GM21737 (cell line): ENCODE results near the gene CCDC92B.
"Not testable (repeated sequence)": the region's sequence is repeated elsewhere in the genome, so short reads cannot be mapped to it uniquely, and the experiment has no call there.

Experiments
- ATAC-seq: cut with Tn5 transposase; IDR thresholded peaks from one replicate; pipeline ENCODE4 v1.9.1; 2021; ENCODE audit warnings: mild to moderate bottlenecking, moderate library complexity; ENCODE audit not compliant: unreplicated experiment

Gene CCDC92B

DNA sequence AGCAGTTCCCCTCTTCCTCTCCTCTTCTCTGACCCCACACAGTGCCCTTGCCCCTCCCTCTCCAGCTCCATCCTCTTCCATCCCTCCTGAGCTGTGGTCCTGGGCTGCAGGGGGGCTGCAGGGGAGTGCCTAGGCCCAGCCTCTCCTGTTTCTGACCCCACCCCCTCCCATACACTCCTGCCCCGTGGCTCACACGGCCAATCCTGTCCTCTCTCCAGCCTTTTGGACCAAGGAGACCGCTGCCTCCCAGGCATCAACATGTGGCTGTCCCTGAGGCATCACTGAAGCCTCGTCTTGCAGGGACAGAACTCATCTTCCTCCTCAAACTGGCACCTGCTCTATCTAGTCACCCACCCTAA, 44.6 kb downstream of the CCDC92B start:
- ATAC-seq: no peak

DNA sequence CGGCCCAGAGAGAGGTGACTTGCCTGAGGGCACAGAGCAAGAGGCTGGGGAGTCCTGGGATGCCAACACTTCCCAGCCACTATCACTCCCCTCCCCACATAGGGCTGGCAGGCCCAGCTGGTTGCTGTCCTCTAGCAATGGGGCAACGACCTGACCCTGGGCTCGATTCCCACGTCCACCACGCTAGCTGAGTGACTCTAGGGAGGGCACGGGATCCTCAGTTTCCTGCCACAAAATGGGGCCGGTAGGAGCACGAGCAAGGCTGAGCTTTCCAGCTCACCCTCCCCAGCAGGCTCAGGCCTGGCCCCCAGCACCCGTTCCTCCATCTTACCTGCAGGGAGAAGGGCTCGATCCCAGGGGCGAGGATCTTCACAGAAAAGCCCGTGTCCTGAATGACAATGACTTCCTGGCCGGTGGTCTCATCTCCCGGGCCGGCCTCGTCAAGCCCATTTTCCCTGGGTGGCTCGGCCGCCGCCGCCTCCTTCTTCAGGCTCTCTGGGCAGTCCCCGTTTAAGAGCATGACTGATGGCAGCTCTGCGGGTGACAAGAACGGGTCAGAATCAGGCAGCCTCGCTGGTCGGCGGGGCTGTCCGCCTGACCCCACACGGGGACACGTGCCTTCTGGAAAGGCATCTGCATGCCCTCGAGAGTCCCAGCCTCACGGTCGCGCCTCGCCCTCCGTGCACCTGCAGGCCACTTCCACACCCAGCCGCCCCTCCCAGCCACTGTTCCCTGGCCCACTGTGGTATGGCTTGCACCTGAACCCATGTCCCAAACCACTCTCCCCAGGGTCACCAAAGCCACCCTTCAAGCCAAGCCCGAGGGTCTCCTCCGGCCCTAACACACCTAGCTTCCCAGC, 45.2 kb downstream of the CCDC92B start:
- ATAC-seq: no peak

DNA sequence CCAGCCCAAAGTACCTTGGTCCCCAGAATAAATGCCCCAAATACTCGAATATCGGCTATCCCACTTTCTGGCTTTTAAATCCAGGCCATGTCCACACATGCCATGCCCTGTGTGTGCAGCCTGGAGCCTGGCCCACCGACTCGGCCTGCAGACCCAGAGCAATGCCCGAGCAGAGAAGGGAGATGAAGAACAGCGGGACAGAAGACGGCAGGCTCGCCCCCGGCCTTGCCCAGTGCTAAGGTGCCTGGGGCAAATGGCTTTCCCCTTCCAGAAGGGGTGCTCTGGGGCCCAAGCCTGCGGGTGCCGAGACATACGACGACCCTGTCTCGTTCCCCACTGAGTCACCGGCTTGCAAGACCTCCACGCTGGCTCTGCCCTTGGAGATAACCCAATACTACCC, 45.8 kb downstream of the CCDC92B start:
- ATAC-seq: no peak

DNA sequence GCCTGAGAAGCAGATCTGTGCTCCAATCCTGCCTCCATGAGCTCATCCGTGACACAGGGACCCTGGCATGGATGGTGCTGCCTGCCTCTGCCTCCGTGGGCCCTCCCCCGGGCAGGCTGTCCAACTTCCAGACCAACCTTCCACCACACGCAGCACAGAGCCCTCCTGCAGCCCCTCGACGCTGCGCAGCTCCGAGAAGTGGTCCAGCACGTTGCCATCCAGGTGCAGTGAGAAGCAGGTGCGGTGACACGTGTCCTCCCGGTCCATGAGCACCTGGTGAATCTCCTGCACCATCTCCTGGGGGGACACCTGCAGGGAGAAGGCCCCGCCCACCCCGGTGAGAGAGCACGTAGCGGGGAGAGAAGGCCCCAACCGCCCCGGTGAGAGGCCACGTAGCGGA, 46.3 kb downstream of the CCDC92B start:
- no peak for ATAC-seq

DNA sequence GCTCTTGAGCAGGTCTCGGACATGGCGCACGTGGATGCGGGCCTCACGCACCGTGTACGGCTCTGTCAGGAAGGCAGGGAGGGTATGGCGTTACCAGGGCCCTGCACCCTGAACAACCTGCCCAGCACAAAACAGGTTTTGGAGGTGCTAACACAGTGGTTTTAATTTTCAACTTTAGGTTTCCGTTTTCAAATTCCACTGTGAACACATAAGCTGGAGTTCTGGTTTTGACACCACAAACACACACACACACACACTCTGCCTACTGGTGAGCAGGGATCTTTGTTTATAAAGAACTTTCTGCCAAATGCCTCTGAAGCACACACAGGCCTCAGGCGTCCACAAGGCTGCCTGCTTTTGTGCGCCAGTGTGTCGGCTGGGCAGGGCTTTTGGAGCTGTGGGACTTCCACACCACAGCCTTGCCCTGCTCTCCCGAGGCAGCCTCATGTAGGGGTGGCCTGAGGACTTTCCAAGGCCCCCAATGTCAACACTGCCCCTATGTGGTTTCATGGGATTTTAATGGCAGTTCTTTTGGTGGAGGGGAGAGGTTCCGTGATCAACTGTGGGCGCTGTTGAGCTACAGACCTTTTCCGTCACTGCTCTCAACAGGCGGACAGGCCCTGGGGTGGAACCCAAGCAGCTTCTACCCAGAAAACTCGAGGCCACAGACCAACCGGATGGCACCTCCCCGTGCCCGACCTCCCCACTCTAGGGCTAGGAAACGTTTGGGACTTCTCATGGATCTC, 47.3 kb downstream of the CCDC92B start:
- ATAC-seq: no peak

DNA sequence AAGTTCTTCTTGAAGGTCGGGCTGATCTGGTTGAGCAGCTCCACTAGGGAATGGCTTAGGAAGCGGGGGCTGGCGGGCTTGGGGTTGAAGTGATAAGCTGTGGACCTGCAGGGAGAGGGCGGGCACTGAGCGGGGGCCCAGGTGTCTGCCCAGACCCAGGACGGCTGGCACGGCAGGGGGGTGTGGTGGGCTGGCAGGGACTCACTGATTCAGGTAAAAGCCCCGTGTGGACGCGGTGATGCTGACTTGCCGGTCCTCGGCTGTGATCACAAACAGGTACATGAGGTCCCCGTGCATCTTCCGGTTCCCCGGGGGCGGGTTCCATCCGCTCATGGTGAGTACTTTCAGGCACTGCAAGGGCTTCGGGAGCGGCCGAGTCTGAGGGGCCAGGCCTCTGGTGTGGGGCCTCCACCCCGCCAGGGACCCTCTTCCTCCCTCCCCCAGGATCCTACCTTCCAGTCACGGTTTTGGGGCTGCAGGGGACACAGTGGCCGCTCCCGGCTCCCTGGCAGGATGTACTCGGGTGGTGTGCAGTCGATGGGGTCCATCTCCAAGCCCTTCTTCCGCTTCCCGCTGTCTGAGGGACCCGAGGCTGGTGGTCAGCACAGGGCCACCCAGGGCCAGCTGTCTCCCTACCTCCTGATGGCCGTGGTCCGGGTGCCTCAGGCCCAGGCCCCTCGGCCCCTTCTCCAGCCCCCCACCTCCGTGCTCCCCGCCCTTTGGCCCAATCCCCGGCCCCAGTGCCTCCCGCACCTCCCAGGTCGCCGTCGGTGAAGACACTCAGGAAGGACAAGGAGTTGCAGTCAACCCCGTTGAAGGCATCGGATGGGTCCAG, 48.1 kb downstream of the CCDC92B start:
- ATAC-seq: no peak

DNA sequence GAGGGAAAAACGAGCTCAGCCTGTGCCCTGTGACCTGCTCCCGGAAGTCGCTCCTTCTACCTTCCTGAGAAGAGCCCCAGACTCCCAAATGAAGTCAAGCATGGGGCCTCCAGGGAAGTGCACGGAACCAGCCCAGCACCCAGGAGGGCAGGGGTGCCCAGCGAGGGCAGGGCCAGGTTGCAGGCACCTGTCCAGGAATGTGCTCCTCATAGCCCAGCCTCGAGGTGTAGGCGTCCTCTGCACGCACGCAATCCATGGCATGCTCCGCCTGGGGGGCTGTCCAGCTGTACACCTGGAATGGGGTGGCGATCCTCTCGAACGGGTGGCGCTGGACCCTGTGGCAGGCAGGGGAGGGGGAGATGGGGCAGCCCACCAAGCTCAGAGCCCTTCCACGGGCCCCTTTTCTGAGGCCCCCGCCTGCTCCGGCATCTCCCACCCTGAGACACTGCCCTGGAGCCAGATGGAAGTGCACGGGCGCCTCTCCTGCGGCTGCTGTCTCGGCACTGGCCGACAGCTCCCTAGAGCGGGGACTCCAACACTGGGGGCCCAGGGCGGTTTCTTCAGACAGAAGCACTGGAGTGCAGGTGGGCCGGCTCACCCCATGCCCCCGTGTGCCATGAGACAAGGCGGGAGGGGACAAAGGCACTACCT, 48.8 kb downstream of the CCDC92B start:
- no peak for ATAC-seq

DNA sequence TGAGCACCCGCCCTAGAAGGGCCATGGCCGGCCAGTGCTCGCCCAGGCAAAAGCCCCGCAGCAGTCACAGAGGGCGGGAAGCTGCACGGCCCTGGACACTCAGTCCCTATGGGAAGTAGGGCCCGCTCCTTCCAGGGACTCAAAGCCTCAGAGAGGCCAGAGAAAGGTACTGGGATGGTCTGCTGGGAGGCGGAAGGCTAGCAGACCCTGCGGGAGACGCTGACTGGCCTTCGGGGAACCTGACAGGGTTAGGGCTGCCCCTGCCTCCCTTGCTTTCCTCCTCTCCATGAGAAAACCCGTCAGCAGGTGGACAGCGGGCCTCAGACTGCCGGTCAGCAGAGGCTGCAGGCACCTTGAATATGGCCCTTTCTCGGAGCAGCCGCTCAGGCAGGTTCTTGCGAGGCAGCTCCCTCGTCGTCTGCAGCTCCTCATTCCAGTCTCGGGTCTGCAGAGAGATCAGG, 49.4 kb downstream of the CCDC92B start:
- no peak for ATAC-seq

DNA sequence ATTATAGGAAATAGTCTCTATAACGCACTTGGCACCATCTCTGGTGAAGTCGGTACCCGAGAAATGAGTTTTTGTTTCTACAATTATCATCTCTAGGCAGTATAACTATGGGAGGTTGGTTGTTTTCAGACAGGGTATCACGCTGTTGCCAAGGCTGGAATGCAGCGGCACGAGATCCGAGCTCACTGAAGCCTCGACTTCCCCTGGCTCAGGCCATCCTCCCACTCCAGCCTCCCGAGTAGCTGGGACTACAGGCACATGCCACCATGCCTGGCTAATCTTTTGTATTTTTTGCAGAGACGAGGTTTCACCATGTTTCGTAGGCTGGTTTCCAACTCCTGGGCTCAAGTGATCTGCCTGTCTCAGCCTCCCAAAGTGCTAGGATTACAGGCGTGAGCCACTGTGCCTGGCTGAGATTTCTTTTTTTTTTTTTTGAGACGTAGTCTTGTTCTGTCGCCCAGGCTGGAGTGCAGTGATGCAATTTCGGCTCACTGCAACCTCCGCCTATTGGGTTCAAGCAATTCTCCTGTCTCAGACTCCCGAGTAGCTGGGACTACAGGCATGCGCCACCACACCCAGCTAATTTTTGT, 50.1 kb downstream of the CCDC92B start:
- not testable (repeated sequence) for ATAC-seq

DNA sequence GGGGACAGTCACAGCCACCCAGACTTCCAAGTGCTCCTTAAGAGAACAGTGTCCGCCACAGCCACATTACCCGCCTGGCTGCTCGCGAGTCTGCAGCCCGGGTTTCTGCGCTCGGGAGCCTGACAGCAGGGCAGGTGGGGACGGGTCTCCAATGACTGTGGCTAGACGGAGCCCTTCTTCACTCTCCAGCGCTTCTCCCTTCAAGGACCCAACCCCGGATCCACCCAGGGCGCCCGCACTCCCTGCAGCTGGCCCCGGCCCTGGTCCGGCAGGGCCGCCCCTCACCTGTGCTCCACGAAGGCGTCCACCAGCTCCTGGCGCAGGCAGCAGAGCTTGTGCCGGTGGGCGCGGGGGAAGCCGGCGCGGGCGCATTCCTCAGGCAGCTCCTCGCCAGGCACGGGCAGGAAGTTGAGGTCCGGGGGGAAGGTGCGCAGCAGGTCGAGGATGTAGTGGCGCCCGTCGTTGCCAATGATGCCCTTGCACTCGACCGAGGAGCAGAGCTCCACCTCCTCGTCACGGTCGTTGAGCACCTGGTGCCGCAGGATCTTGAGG, 51.8 kb downstream of the CCDC92B start:
- ATAC-seq: no peak

DNA sequence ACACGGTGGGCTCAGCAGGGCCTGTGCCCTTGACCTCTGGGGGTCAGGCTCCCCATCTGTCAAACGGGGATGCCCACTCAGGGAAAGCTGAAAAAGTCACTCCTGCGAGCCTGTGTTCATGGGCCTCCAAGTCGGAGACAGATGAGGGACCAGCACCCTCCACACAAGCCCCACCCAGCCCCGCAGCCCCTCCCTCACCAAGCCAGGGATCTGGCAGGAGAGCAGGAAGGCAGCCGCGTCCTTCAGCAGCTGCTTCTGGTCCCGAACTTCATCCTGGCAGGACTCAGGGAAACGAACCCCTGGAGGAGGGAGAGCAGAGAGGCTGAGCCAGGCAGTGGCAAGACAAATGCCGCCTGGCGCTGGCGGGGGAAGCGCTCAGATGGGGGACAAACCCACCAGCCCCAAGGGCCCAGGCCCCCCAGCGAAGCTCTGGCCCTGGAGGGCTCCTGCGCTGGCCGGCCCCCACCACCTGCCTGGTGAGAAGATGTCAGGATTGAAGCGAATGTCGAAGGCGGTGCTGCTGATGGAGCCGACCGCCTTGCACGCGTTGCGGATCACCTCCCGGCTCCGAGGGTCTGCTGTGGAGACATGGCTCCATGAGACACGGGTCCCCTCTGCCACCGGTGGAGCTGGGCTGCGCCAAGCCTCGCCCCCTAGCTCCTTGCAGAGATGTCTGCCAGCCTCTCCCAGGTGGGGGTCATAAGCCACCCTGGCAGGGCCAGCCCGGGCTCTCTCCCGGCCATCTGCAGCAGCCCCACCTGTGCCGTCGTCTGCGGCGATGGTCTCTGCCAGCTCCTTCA, 53.3 kb downstream of the CCDC92B start:
- no peak for ATAC-seq

DNA sequence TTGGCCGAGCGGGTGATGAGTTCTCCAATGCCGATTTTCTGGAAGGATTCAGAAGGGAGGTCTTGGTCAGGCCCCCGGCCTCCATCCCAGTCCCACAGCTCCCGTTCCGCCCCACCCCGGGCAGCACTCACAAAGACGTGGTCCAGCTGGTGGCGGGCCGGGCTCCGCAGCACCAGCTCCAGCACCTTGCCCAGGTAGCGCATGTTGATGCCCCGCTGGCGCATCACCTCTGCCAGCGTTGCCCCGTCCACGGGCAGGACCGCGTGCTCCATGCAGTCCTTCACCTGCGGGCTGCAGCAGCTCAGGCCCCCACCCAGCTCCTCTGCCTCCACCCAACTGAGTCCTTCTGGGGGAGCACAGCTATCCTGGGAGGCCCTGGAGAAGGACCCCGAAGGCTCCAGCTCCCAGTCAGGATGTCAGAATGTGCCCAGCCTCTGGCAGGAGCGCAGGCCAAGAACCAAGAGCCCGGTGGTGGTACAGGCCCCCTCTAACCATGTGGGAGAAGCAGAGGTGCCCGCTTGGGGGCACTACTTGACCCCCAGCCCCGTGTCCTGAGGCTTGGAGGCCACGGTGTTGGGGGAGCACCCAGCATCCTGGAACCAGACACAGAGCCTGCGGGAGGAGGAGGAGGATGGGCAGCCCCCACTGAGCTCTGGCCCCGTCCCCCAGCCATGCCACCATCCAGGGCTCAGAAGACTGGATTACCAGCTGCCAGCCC, 54.0 kb downstream of the CCDC92B start:
- ATAC-seq: no peak

DNA sequence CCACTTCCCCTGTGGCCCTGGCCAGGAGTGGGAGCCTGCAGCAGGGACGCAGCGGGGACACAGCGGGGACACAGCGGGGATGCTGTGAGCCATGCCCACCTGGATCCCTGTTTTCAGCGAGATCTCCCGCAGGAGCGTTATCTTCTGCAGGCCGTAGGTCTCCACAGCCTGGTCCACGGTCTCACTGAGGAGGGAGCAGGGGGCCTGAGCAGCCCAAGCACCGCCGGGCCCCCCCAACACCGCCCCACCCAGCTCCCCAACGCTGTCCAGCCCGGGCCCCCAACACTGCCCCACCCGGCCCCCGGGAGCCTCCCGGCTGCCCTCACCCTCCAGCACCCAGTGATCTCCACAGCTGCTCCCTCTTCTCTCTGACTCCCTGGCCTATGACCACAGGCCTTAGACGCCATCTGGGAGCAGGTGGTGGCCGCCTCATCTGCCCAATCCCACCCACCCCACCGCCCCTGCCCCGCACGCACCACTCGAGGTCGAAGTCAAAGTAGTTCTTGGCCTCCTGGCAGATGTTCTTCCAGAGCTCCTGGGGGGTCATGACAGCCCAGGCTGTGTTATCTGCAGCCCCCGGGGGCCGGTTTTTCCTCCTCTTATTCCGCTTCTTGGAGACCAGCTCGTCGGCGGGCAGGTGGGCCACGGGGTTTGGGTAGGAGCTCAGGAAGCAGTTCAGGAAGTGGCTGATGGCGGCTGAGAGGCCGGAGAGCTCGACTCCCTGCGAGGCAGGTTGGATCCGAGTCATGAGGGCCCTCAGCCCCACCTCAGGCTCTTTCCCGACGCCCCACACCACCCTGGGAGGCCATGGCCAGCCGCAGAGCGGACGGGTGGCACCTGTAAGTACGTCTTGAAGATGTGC, 54.8 kb downstream of the CCDC92B start:
- ATAC-seq: no peak

DNA sequence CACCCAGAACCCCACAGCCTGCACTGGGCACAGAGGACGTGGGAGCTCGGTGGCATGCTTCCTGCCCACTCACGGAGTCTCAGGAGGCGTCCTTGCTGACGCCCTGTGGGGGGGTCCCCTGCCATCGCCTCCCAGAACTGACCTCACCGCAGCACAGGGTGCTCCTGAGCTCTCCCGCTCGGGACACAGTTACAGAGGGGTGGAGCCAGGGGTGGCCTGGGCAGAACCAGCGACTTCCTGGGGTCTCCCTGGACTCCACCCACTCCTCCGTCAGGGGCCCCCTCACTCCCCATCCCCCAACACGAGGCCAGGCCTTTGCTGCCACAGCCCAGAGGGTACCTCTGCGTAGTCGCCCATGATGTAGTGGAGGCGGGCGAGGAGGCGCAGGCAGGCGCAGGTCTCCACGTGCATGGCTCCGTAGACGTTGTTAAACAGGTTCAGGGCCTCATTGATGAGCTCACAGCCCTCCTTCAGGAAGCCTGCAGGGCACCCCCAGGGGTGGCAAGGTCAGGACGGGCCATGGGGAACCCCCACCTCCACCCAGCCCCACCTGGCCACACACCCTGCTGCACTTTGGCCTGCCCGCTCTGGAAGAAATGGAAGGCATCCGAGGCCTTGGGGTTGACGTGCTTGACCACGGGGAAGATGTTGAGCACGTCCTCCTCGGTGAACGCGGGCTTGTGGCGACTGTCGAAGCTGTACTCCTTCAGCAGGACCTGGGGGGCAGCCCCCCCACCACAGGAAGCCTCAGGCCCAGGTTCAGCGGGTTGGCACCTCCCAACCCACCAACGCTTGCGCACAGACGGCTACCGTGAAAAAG, 55.7 kb downstream of the CCDC92B start:
- no peak for ATAC-seq

DNA sequence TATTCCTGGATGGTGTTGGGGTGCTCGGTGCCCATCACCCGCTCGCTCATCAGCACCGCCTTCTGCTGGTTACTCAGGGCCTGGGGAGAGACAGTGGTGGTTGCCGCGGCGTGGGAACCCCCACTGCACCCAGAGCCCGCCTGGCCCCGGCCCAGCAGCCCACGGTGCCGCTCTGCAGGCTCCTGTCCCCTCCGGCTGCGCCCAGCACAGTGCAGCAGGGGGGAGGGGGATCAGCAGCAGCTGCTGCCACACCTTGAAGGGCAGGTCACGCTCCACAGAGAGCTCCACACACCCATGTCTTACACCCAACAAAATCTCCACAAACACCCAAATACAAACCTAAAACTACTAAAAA, 56.7 kb downstream of the CCDC92B start:
- no peak for ATAC-seq

DNA sequence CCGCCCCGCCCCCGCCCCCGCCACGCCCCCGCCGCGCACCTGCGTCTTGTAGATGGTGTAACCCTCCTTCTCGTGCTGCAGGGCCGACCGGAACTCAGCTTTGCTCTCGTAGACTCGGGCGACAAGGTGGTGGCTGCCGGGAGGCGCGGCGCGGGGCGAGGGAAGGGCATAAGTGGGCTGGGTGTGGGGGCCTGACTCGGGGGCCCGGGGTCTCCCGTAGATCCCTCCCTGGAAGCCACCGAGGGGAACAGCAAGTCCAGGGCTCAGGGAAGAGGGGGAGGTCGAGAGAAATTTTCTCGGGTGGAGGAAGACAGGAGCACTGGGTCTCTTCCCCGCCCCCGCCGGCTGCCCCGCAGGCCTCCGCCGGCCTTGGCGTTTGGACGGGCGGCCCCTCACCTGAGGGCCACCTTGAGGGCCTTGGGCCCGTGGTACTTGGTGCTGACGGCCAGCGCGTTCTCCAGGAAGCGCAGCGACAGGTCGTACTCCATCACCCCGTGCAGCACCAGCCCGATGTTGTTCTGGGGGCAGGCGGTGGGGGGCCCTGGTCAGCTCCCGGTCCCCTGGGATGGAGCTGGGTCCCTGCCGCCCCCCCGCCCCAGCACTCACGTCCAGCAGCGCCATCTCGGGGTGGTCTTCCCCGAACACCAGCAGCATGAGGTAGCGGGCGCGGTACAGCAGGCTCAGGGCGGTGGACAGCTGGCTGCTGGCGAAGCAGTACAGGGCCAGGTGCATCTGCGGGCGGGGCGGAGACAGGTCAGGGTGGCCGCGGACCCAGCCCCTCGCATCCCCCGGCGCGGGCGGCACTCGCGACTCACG, 57.3 kb downstream of the CCDC92B start:
- no peak for ATAC-seq
